Chondrocyte (in vitro differentiated cells): Measurements from ENCODE around the gene MND1. TPM values are rescaled to one million over a fixed set of nuclear protein-coding genes. Genes with fewer than 3 reads are reported as not detected.

Experiments used
- DNase-seq: peaks from one replicate; pipeline ENCODE4 v3.0.0; 2021; ENCODE audit warnings: mixed read lengths, low spot score
- H3K27ac Mint-ChIP-seq: one replicate; pipeline ENCODE4 v1.8.0; 2021; ENCODE audit warnings: mild to moderate bottlenecking, moderate library complexity, mixed read lengths; ENCODE audit not compliant: unreplicated experiment
- H3K27me3 Mint-ChIP-seq: 2 replicates; pipeline ENCODE4 v1.8.0; 2021; ENCODE audit warnings: low read depth, mixed read lengths
- H3K36me3 Mint-ChIP-seq: 2 replicates; pipeline ENCODE4 v1.8.0; 2021; ENCODE audit warnings: low read depth, mixed read lengths
- H3K4me1 Mint-ChIP-seq: 2 replicates; pipeline ENCODE4 v1.8.0; 2021; ENCODE audit warnings: low read depth, mild to moderate bottlenecking, mixed read lengths
- H3K4me3 Mint-ChIP-seq: one replicate; pipeline ENCODE4 v1.8.0; 2021; ENCODE audit warnings: mild to moderate bottlenecking, moderate library complexity, mixed read lengths; ENCODE audit not compliant: unreplicated experiment
- H3K9me3 Mint-ChIP-seq: 2 replicates; pipeline ENCODE4 v1.8.0; 2021; ENCODE audit warnings: low read depth, mixed read lengths
- CTCF ChIP-seq: fragments of 200-600 bp; sonication (generic); IDR thresholded peaks from 2 replicates; pipeline ENCODE4 v1.5.0; 2021; ENCODE audit warnings: antibody characterized with exemption, mild to moderate bottlenecking, moderate library complexity
- long read RNA-seq: library from polyadenylated mRNA; stranded (forward); transcript quantifications from one replicate; pipeline ENCODE4 v2.0.0, GENCODE V29; 2021
- total RNA-seq: library from RNA; stranded (reverse); gene quantifications from 3 replicates; pipeline ENCODE4 v1.2.1, GENCODE V29; 2021

MND1 gene
- 0.90 to 3.5 TPM (median 2.2 TPM) in 3 replicates for total RNA-seq
- long read RNA-seq, partial matches to known transcripts = 0 of 1 reads
- long read RNA-seq, other reads (novel, unspliced or antisense) = 1 of 1 reads

- peaks cover 20% of the 10 kb centered on the region for H3K4me1 Mint-ChIP-seq
- TF ChIP-seq CTCF = peak; percentile 99
- H3K27me3 Mint-ChIP-seq = no peaks in the 10 kb centered on the region
- peaks cover 4% of the 10 kb centered on the region for H3K36me3 Mint-ChIP-seq
- peak within 1 kb of the TSS; percentile 79 for H3K4me3 Mint-ChIP-seq
- H3K9me3 Mint-ChIP-seq = no peaks in the 10 kb centered on the region
- DNase-seq = peak; percentile 94
- H3K27ac Mint-ChIP-seq = peak within 1 kb of the TSS; percentile 65
Measured at GRCh38 chr4:153344131-153345011, at the start of gene MND1. Gene MND1 (plus strand): TSS chr4:153344688. CDS start chr4:153344738, 50 bp downstream.

GRCh38 chr4:153295131-153295755, 49.2 kb upstream of the MND1 start:
- Mint-ChIP-seq H3K27me3 (no peaks in the 10 kb centered on the region), H3K27ac (no peak overlapping the region), H3K36me3 (peaks cover 24% of the 10 kb centered on the region), H3K4me1 (peaks cover 9% of the 10 kb centered on the region), H3K4me3 (no peak overlapping the region), H3K9me3 (peaks cover 9% of the 10 kb centered on the region)
- no peak for TF ChIP-seq CTCF
- no peak for DNase-seq

DNA sequence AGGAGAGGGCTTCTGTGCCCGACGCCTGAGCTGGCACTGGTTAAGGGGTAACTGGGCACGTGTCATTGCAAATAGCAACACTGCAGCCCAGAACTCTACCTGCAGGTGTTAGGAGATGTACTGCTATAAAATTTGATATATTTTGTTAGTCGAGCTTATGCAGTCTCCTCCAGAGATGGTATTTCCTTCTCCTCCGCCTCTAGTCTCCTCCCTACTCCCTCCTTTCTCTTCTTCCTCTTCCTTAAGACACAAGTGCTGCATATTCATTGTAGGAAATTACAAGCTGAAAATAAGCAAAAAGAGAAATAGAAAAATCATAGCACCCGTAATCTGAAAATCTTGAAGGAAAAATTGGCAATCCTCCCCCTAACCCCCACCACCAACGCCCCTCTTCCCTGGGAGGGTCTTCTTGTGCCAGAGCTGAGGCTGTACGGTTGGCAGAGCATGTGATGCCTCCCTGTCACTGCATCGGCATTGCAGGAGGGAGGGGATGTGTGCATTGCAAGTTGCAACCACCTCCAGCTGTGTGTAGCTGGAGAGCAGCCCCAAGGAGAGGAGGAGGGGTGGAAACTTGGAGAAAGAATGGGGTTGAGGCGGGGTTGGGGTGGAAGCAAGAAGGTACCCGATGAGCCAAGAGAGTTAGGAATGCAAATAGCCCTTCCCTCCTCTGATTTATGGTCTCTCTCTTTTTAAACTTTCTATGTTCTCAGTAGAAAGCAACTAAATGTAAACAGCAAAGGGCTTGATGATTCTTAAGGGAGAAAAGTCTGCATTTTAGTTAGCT, 48.3 kb upstream of the MND1 start:
- no peaks in the 10 kb centered on the region for H3K27me3 Mint-ChIP-seq
- H3K27ac Mint-ChIP-seq = no peak overlapping the region
- H3K4me3 Mint-ChIP-seq = no peak overlapping the region
- peaks cover 27% of the 10 kb centered on the region for H3K36me3 Mint-ChIP-seq
- no peak for DNase-seq
- peaks cover 10% of the 10 kb centered on the region for H3K9me3 Mint-ChIP-seq
- TF ChIP-seq CTCF = no peak
- peaks cover 9% of the 10 kb centered on the region for H3K4me1 Mint-ChIP-seq

GRCh38 chr4:153297116-153297515, 47.4 kb upstream of the MND1 start:
- DNase-seq = no peak
- Mint-ChIP-seq H3K4me1 (peaks cover 9% of the 10 kb centered on the region), H3K27me3 (no peaks in the 10 kb centered on the region), H3K27ac (no peak overlapping the region), H3K9me3 (peaks cover 16% of the 10 kb centered on the region), H3K4me3 (no peak overlapping the region), H3K36me3 (peaks cover 30% of the 10 kb centered on the region)
- no peak for TF ChIP-seq CTCF

DNA sequence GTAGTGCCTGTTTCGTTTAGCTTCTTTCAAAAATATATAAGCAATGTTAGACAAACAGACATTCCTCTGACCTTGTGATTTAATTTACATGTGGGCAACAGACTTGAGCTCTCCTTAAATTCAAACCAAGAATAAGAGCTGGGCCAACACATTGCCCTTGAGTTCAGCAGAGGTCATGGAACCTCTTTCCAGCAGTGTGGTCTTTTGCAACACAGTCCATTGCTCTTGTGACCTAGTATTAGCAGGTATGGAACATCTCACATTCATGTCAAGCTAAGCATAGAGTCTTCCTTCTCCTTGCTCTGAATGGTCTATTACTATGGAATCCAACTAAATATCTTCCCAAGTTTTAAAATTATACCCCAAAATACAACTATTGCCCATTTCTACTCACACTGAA, 33.7 kb upstream of the MND1 start:
- H3K4me1 Mint-ChIP-seq = no peaks in the 10 kb centered on the region

More for the DNA sequence above, 33.7 kb upstream of the MND1 start:
- Mint-ChIP-seq H3K9me3 (no peaks in the 10 kb centered on the region), H3K4me3 (no peak overlapping the region), H3K27ac (no peak overlapping the region), H3K27me3 (no peaks in the 10 kb centered on the region), H3K36me3 (peaks cover 10% of the 10 kb centered on the region)
- TF ChIP-seq CTCF = no peak
- no peak for DNase-seq
